GM12878 (cell line): Measurements from ENCODE around the gene GARNL3. TPM values are rescaled to one million over a fixed set of nuclear protein-coding genes. Genes with fewer than 3 reads are reported as not detected.

Experiments
- ATAC-seq: fragments of 200-7000 bp; cut with Tn5 transposase; 3 replicates; pipeline ENCODE4 v1.9.1; 2020; ENCODE audit warnings: mild to moderate bottlenecking, moderate library complexity
- BruUV-seq: library from RNA; stranded (reverse); fragments of 400-500 nt; replicated peaks from 2 replicates; lab custom pipeline; 2021; lab: Mats Ljungman, UMichigan
- CTCF ChIA-PET: fragments of 300-600 bp; sonication (Branson Sonifier 250); formaldehyde crosslinking; extraction: SDS; loops from one replicate; lab custom pipeline; 2021; ENCODE audit warnings: inconsistent platforms; lab: Yijun Ruan, JAX
- POLR2A ChIA-PET: fragments of 350-600 bp; formaldehyde crosslinking; extraction: SDS; loops from one replicate; lab custom pipeline; 2021; ENCODE audit warnings: inconsistent platforms; lab: Charles Lee
- RAD21 ChIA-PET: fragments of 300-600 bp; sonication (Branson Sonifier 250); formaldehyde crosslinking; loops from one replicate; lab custom pipeline; 2023; ENCODE audit warnings: antibody characterized with exemption; ENCODE audit not compliant: unreplicated experiment; lab: Charles Lee
- SMC1A ChIA-PET: fragments of 300-600 bp; sonication (Branson Sonifier 250); formaldehyde crosslinking; loops from one replicate; lab custom pipeline; 2023; ENCODE audit not compliant: unreplicated experiment, uncharacterized antibody; lab: Charles Lee
- DNase-seq: peaks from one replicate; pipeline ENCODE4 v3.0.0-alpha.2; 2011; ENCODE audit warnings: low read depth, low spot score
- FAIRE-seq: peaks from 3 replicates; lab custom pipeline; 2011; peaks lifted over from hg19 to GRCh38; lab: Jason Lieb, UNC
- H2AFZ ChIP-seq: 2 replicates; pipeline ENCODE4 v1.6.0; 2011; ENCODE audit warnings: low read depth, low read length, control low read depth; ENCODE audit not compliant: control insufficient read depth
- H3K27ac ChIP-seq: 2 replicates; pipeline ENCODE4 v1.5.1; 2011; ENCODE audit warnings: control low read depth; ENCODE audit not compliant: control insufficient read depth, insufficient read depth
- H3K27me3 ChIP-seq, 2 experiments: replicated peaks in 1 of 2; 2 replicates each; pipeline versions ENCODE4 v1.6.0 to v1.6.1; 2011; ENCODE audit warnings: low read length in 1 of 2; ENCODE audit not compliant: control insufficient read depth in 2 of 2, insufficient read depth in 2 of 2
- H3K36me3 ChIP-seq, 2 experiments: 2 replicates each; pipeline ENCODE4 v1.5.1; 2011; ENCODE audit warnings: low read length in 1 of 2; ENCODE audit not compliant: control insufficient read depth in 2 of 2, insufficient read depth in 2 of 2
- H3K4me1 ChIP-seq: 2 replicates; pipeline ENCODE4 v1.6.1; 2011; ENCODE audit warnings: mild to moderate bottlenecking, low read length, moderate library complexity, mixed read lengths; ENCODE audit not compliant: control insufficient read depth, insufficient read depth
- H3K4me2 ChIP-seq: 2 replicates; pipeline ENCODE4 v1.6.0; 2011; ENCODE audit warnings: control low read depth; ENCODE audit not compliant: control insufficient read depth, insufficient read depth
- H3K4me3 ChIP-seq: fragments of 200-600 bp; sonication (generic); 2 replicates; pipeline ENCODE4 v1.5.1; 2016
- H3K79me2 ChIP-seq: 2 replicates; pipeline ENCODE4 v1.6.0; 2011; ENCODE audit warnings: low read length; ENCODE audit not compliant: control insufficient read depth, insufficient read depth
- H3K9ac ChIP-seq: 2 replicates; pipeline ENCODE4 v1.8.0; 2011; ENCODE audit warnings: low read length, control low read depth, mixed read lengths; ENCODE audit not compliant: control insufficient read depth, insufficient read depth
- H3K9me3 ChIP-seq: replicated peaks from 3 replicates; pipeline ENCODE4 v1.5.1; 2011; ENCODE audit warnings: mild to moderate bottlenecking, low read length; ENCODE audit not compliant: control insufficient read depth, insufficient read depth
- H4K20me1 ChIP-seq: 2 replicates; pipeline ENCODE4 v1.6.0; 2011; ENCODE audit not compliant: control insufficient read depth, insufficient read depth
- DPF2 ChIP-seq: fragments of 450-650 bp; IDR thresholded peaks from 2 replicates; pipeline ENCODE4 v1.6.1; 2017; ENCODE audit warnings: mild to moderate bottlenecking
- EED ChIP-seq: sonication (generic); IDR thresholded peaks from 2 replicates; pipeline ENCODE4 v1.6.1; 2016; ENCODE audit warnings: antibody characterized with exemption, low read depth
- HCFC1 ChIP-seq: fragments of 150-350 bp; IDR thresholded peaks from 2 replicates; pipeline ENCODE4 v1.6.1; 2014; ENCODE audit warnings: low read length
- POLR2AphosphoS5 ChIP-seq: IDR thresholded peaks from 2 replicates; pipeline ENCODE4 v1.6.1; 2011; ENCODE audit warnings: mild to moderate bottlenecking, low read length, inconsistent platforms
- RELA ChIP-seq: fragments of 450-650 bp; IDR thresholded peaks from 2 replicates; pipeline ENCODE4 v1.8.0; 2014; ENCODE audit warnings: borderline replicate concordance; ENCODE audit not compliant: partially characterized antibody
- SREBF2 ChIP-seq: IDR thresholded peaks from 2 replicates; pipeline ENCODE4 v1.6.1; 2012; ENCODE audit warnings: mild to moderate bottlenecking, low read length
- SUPT20H ChIP-seq: IDR thresholded peaks from 2 replicates; pipeline ENCODE4 v1.6.1; 2011; ENCODE audit warnings: low read depth, mild to moderate bottlenecking, low read length, moderate library complexity, borderline replicate concordance; ENCODE audit not compliant: control insufficient read depth
- ZNF274 ChIP-seq: IDR thresholded peaks from one replicate; pipeline ENCODE4 v1.8.0; 2011; ENCODE audit not compliant: insufficient read length, insufficient read depth
- WGBS: methylation state at CpG from one replicate; pipeline ENCODE4 v1.1.6; 2016; ENCODE audit warnings: low lambda C conversion rate; ENCODE audit not compliant: insufficient replicate concordance, insufficient coverage; ENCODE audit errors: missing lambda C conversion rate; 5-methylcytosine and 5-hydroxymethylcytosine counted together
- in situ Hi-C: fragments of 300-500 bp; cut with MboI; formaldehyde crosslinking; loops from 9 replicates; pipeline ENCODE4 v1.14.3; 2018; ENCODE audit warnings: mixed read lengths
- intact Hi-C: fragments of 100-400 bp; cut with micrococcal nuclease; formaldehyde crosslinking; loops from one replicate; pipeline ENCODE4 v1.14.2; 2022; ENCODE audit not compliant: unreplicated experiment
- polyA plus RNA-seq, 11 experiments: library from polyadenylated mRNA; depleted of rRNA in 4 of 11; unstranded in 6 of 11; stranded (reverse) in 5 of 11; fragments of >200 nt; fragmentation: Nextera tagmentation in 4 of 11; fragmentation: Illumina TruSeq in 1 of 11; extraction: Ambion mirVana in 4 of 11; extraction: Trizol in 1 of 11; gene quantifications; 1 replicate in 1 of 11; 2 replicates in 10 of 11; pipeline versions ENCODE4 v1.2.1 to v1.2.3, GENCODE V29; 2011 to 2016; ENCODE audit warnings: inconsistent platforms in 2 of 11, missing spikeins in 2 of 11, low read depth in 1 of 11
- total RNA-seq, 4 experiments: library from RNA; depleted of rRNA in 3 of 4; stranded (reverse); fragments of >200 nt in 3 of 4; fragmentation: Illumina TruSeq in 1 of 4; extraction: Trizol in 1 of 4; gene quantifications; 2 replicates each; pipeline versions ENCODE4 v1.2.1 to v1.2.3, GENCODE V29; 2013 to 2021

The GARNL3 gene
- total and polyA plus RNA-seq, 10 of the 15 experiments (the other 5 are each of a cell fraction or from before 2014, with no cell fraction given): 0.89 to 13.2 (median 6.3) TPM

- FAIRE-seq (no peak), ATAC-seq (no peak), DNase-seq (no peak)
- Histone ChIP-seq H3K9me3 (no peaks in the 10 kb centered on the region), H3K27me3 (no peaks in the 10 kb centered on the region), H2AFZ (peak overlapping the region; percentile 97), H3K4me3 (peak overlapping the region; percentile 68), H3K36me3 (no peaks in the 10 kb centered on the region), H3K9ac (peak overlapping the region; percentile 59), H3K4me2 (peak overlapping the region; percentile 85), H3K4me1 (peaks cover 7% of the 10 kb centered on the region), H3K27ac (no peak overlapping the region), H4K20me1 (no peaks in the 10 kb centered on the region), H3K79me2 (no peaks in the 10 kb centered on the region; the same call in 1 of the 2 replicates)
- TF ChIP-seq POLR2AphosphoS5 (no peak), EED (no peak), HCFC1 (no peak), DPF2 (no peak), RELA (no peak), ZNF274 (no peak), SREBF2 (no peak), SUPT20H (no peak)
- WGBS: 84% methylated on average over 8 of the region's 8 CpGs
- ChIA-PET SMC1A (interaction anchor here (1.0 to 2.4 kb wide), 3 partner anchors 19 to 151 kb away, joined by 3 to 8 read pairs (median 4); partner anchors contain the start of gene SLC2A8), RAD21 (interaction anchor here (0.7 to 1.5 kb wide), 2 partner anchors 151 to 671 kb away, joined by 3 to 8 read pairs; partner anchors contain the start of genes SLC2A8 and ST6GALNAC4), POLR2A (no interaction called here), CTCF (no interaction called here)
- intact Hi-C loops (no loop called here), in situ Hi-C loops (no loop called here)
- BruUV-seq: no TSS peak
Measured at GRCh38 chr9:127245637-127246164, 18.9 kb upstream of the GARNL3 start.
